Esophagus muscularis mucosa (tissue), 4 donors: ENCODE results near the gene TEKT1. TPM values are rescaled to one million over a fixed set of nuclear protein-coding genes. Genes with fewer than 3 reads are reported as not detected.

ENCODE experiments used
- DNase-seq: peaks from one replicate; pipeline ENCODE4 v3.0.0-alpha.2; 2017; ENCODE audit errors: extremely low spot score
- H3K27ac ChIP-seq, 4 donors: fragments of 200-600 bp; sonication (generic); replicated peaks in 1 of 4; 1 replicate in 3 of 4; 2 replicates in 1 of 4; pipeline ENCODE4 v1.5.1; 2016 to 2019; ENCODE audit warnings: mild to moderate bottlenecking in 1 of 4
- H3K27me3 ChIP-seq, 4 donors: fragments of 200-600 bp; sonication (generic); one replicate each; pipeline versions ENCODE4 v1.5.1 to v1.6.0; 2016 to 2019
- H3K36me3 ChIP-seq, 4 donors: fragments of 200-600 bp; sonication (generic); one replicate each; pipeline ENCODE4 v1.5.1; 2016 to 2019
- H3K4me1 ChIP-seq, 4 donors: fragments of 200-600 bp; sonication (generic); one replicate each; pipeline ENCODE4 v1.5.1; 2016 to 2019
- H3K4me3 ChIP-seq, 4 donors: fragments of 200-600 bp; sonication (generic); 1 replicate in 2 of 4; 2 replicates in 2 of 4; pipeline ENCODE4 v1.5.1; 2016 to 2019; ENCODE audit warnings: mild to moderate bottlenecking in 4 of 4, moderate library complexity in 1 of 4
- H3K9me3 ChIP-seq, 4 donors: fragments of 200-600 bp; sonication (generic); 1 replicate in 3 of 4; 2 replicates in 1 of 4; pipeline ENCODE4 v1.5.1; 2016 to 2019
- EP300 ChIP-seq: sonication (generic); formaldehyde crosslinking; IDR thresholded peaks from one replicate; pipeline ENCODE4 v1.6.1; 2017; ENCODE audit warnings: antibody characterized with exemption
- POLR2A ChIP-seq: fragments of 450-650 bp; IDR thresholded peaks from one replicate; pipeline ENCODE4 v1.6.1; 2017; ENCODE audit warnings: antibody characterized with exemption, moderate library complexity, mild to moderate bottlenecking, low read depth
- POLR2AphosphoS5 ChIP-seq, 2 donors: sonication (generic); formaldehyde crosslinking; IDR thresholded peaks; one replicate each; pipeline ENCODE4 v1.6.1; 2017; ENCODE audit warnings: antibody characterized with exemption in 2 of 2
- WGBS: methylation state at CpG from one replicate; pipeline ENCODE4 v1.1.5; 2018; 5-methylcytosine and 5-hydroxymethylcytosine counted together
- intact Hi-C: fragments of 100-400 bp; cut with DNase I; formaldehyde crosslinking; loops from one replicate; pipeline ENCODE4 v1.15.1; 2023
- small RNA-seq, 3 donors: library from RNA; depleted of rRNA; stranded (forward); fragments of <200 nt; gene quantifications; one replicate each; pipeline ENCODE3, GENCODE V24; 2016
- total RNA-seq, 4 donors: library from RNA; depleted of rRNA; stranded (reverse); fragments of >200 nt; gene quantifications; one replicate each; pipeline versions ENCODE4 v1.1.0 to v1.2.1, GENCODE V29; 2016
- TF ChIP-seq, protein P1 (sequence below), 3 experiments: fragments of 200-600 bp in 2 of 3; fragments of 450-650 bp in 1 of 3; sonication (generic) in 2 of 3; IDR thresholded peaks; one replicate each; pipeline ENCODE4 v1.5.1; 2017 to 2019; ENCODE audit warnings: antibody characterized with exemption in 3 of 3, mild to moderate bottlenecking in 2 of 3, moderate library complexity in 1 of 3

Gene TEKT1
- total RNA-seq, 4 donors from 2014 or later, result not detected

DNA sequence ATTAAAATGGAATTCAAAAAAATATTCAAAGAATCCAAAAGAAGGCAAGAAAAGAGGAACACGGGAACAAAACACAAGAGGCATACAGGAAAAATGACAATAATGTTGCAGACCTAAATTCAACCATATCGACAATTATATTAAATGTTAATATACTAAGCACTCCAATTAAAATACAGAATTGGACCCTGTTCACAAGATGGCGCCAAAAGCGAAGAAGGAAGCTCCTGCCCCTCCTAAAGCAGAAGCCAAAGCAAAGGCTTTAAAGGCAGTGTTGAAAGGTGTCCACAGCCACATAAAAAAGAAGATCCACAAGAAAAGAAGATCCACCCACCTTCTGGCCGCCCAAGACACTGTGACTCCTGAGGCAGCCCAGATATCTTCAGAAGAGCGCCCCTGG is 82.0 kb downstream of the TEKT1 start:
- H3K4me3 ChIP-seq, result no peak overlapping the region
- H3K27me3 ChIP-seq, result no peaks in the 10 kb centered on the region
- no peak for TF ChIP-seq EP300
- no peak for TF ChIP-seq POLR2AphosphoS5 (IDR thresholded peaks at IDR 0.05)
- no peak for TF ChIP-seq POLR2A
- TF ChIP-seq, protein P1, sequence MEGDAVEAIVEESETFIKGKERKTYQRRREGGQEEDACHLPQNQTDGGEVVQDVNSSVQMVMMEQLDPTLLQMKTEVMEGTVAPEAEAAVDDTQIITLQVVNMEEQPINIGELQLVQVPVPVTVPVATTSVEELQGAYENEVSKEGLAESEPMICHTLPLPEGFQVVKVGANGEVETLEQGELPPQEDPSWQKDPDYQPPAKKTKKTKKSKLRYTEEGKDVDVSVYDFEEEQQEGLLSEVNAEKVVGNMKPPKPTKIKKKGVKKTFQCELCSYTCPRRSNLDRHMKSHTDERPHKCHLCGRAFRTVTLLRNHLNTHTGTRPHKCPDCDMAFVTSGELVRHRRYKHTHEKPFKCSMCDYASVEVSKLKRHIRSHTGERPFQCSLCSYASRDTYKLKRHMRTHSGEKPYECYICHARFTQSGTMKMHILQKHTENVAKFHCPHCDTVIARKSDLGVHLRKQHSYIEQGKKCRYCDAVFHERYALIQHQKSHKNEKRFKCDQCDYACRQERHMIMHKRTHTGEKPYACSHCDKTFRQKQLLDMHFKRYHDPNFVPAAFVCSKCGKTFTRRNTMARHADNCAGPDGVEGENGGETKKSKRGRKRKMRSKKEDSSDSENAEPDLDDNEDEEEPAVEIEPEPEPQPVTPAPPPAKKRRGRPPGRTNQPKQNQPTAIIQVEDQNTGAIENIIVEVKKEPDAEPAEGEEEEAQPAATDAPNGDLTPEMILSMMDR (IDR thresholded peaks at IDR 0.05), result no peak
- WGBS, result 80% methylated on average over 6 of the region's 6 CpGs
- H3K4me1 ChIP-seq, result peaks cover 18 to 27% (median 23%) of the 10 kb centered on the region in 4 donors
- H3K36me3 ChIP-seq, result no peaks in the 10 kb centered on the region
- DNase-seq, result no peak
- H3K9me3 ChIP-seq, result no peaks in the 10 kb centered on the region
- intact Hi-C loops, result no loop called here
- H3K27ac ChIP-seq, result no peak overlapping the region

DNA sequence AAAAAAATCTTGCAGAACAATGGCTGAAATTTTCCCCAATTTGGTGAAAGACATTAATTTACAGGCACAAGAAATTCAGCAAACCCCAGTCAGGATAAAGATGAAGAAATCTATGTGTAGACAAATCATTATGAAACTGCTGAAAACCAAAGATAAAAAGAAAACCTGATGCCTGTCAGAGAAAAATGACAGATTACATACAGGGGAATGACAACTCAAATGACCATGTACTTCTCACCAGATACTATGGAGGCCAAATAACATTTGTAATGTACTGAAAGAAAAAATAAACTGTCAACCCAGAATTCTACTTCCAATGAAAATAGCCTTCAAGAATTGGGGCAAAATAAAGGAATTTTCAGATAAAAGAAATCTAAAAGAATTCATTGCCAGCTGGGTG is 82.9 kb downstream of the TEKT1 start:
- DNase-seq, result no peak
- H3K4me3 ChIP-seq, result no peak overlapping the region
- no peaks in the 10 kb centered on the region for H3K27me3 ChIP-seq
- H3K36me3 ChIP-seq, result no peaks in the 10 kb centered on the region
- no peak overlapping the region for H3K27ac ChIP-seq
- intact Hi-C loops, result no loop called here
- no peaks in the 10 kb centered on the region for H3K9me3 ChIP-seq
- no peak for TF ChIP-seq EP300
- TF ChIP-seq, protein P1 (IDR thresholded peaks at IDR 0.05), result no peak
- no peak for TF ChIP-seq POLR2A
- no peak for TF ChIP-seq POLR2AphosphoS5 (IDR thresholded peaks at IDR 0.05)
- H3K4me1 ChIP-seq, result peaks cover 10 to 21% (median 20%) of the 10 kb centered on the region in 4 donors

Small RNA genes within 50 kb of the gene (small RNA-seq; reads per million reads assigned to genes)
- 0 reads per million in 3 donors for gene AC004706.2

Other genes starting within 250 kb of the TEKT1 start
- gene KIAA0753, start 191.0 kb downstream of the TEKT1 start, total RNA-seq, result 10 to 100 TPM; 36.9 to 73.9 (median 46.4) TPM
- 100 to 1,000 TPM in 1 of 4 donors, 10 to 100 TPM in 3; 58.5 to 109 (median 74.2) TPM for gene TXNDC17, start 190.7 kb downstream of the TEKT1 start, total RNA-seq
- 1 to 10 TPM; 4.5 to 8.7 (median 6.9) TPM for gene MED31, start 180.1 kb downstream of the TEKT1 start, total RNA-seq
- 1 to 10 TPM in 1 of 4 donors, under 1 TPM in 3; 0.50 to 1.5 (median 0.84) TPM for gene C17orf100, start 180.0 kb downstream of the TEKT1 start, total RNA-seq
- under 1 TPM in 1 of 4 donors, not detected in 3; 0.34 TPM for gene SLC13A5, start 118.4 kb downstream of the TEKT1 start, total RNA-seq
- 10 to 100 TPM; 11.1 to 35.3 (median 15.9) TPM for gene XAF1, start 75.7 kb downstream of the TEKT1 start, total RNA-seq
- under 1 TPM in 2 of 4 donors, not detected in 2; 0.33 to 0.83 TPM for gene FBXO39, start 55.5 kb downstream of the TEKT1 start, total RNA-seq
- gene ALOX12, start 164.3 kb upstream of the TEKT1 start, total RNA-seq, result under 1 TPM in 1 of 4 donors, not detected in 3; 0.17 TPM
- gene RNASEK, start 180.9 kb upstream of the TEKT1 start, total RNA-seq, result 100 to 1,000 TPM in 3 of 4 donors, 10 to 100 TPM in 1; 84.7 to 204 (median 172) TPM
- 1 to 10 TPM in 3 of 4 donors, under 1 TPM in 1; 0.83 to 5.0 (median 3.2) TPM for gene BCL6B, start 191.3 kb upstream of the TEKT1 start, total RNA-seq
- gene SLC16A13, start 204.3 kb upstream of the TEKT1 start, total RNA-seq, result 1 to 10 TPM in 1 of 4 donors, under 1 TPM in 3; 0.19 to 1.2 (median 0.65) TPM
- gene SLC16A11, start 212.4 kb upstream of the TEKT1 start, total RNA-seq, result under 1 TPM in 3 of 4 donors, not detected in 1; 0.17 to 0.99 (median 0.26) TPM
- 10 to 100 TPM in 3 of 4 donors, 1 to 10 TPM in 1; 3.0 to 14.0 (median 13.1) TPM for gene CLEC10A, start 248.5 kb upstream of the TEKT1 start, total RNA-seq